Breast epithelium (tissue), 4 donors: ENCODE data around the gene DNMT3A. TPM values are rescaled to one million over a fixed set of nuclear protein-coding genes. Genes with fewer than 3 reads are reported as not detected.
"Not testable (repeated sequence)": the region's sequence is repeated elsewhere in the genome, so short reads cannot be mapped to it uniquely, and the experiment has no call there.

Source experiments
- DNase-seq, 2 donors: peaks; one replicate each; pipeline ENCODE4 v3.0.0-alpha.2; 2019; ENCODE audit warnings: low spot score in 2 of 2
- H3K27ac ChIP-seq, 2 donors: fragments of 200-600 bp; sonication (generic) in 1 of 2; one replicate each; pipeline ENCODE4 v1.5.1; 2016 to 2019; ENCODE audit warnings: mild to moderate bottlenecking in 1 of 2
- H3K27me3 ChIP-seq, 2 donors: fragments of 200-600 bp; sonication (generic) in 1 of 2; one replicate each; pipeline versions ENCODE4 v1.5.1 to v1.6.0; 2017 to 2019; ENCODE audit warnings: control low read depth in 1 of 2, mild to moderate bottlenecking in 1 of 2
- H3K36me3 ChIP-seq: fragments of 200-600 bp; one replicate; pipeline ENCODE4 v1.5.1; 2019
- H3K4me1 ChIP-seq, 2 donors: fragments of 200-600 bp; sonication (generic); one replicate each; pipeline ENCODE4 v1.5.1; 2016 to 2019; ENCODE audit warnings: control low read depth in 1 of 2
- H3K4me3 ChIP-seq, 3 donors: fragments of 200-600 bp; sonication (generic); 1 replicate in 2 of 3; 2 replicates in 1 of 3; pipeline ENCODE4 v1.5.1; 2016 to 2019; ENCODE audit warnings: mild to moderate bottlenecking in 3 of 3, moderate library complexity in 2 of 3
- H3K9me3 ChIP-seq, 2 donors: fragments of 200-600 bp; sonication (generic) in 1 of 2; one replicate each; pipeline ENCODE4 v1.5.1; 2016 to 2019; ENCODE audit warnings: control low read depth in 1 of 2
- POLR2A ChIP-seq: fragments of 450-650 bp; IDR thresholded peaks from one replicate; pipeline ENCODE4 v1.6.1; 2016; ENCODE audit warnings: antibody characterized with exemption, mild to moderate bottlenecking, moderate library complexity
- POLR2AphosphoS5 ChIP-seq, 3 donors: sonication (generic); formaldehyde crosslinking; IDR thresholded peaks; one replicate each; pipeline ENCODE4 v1.6.1; 2017; ENCODE audit warnings: antibody characterized with exemption in 3 of 3
- intact Hi-C: fragments of 100-400 bp; cut with DNase I; formaldehyde crosslinking; loops from one replicate; pipeline ENCODE4 v1.15.1; 2023; ENCODE audit warnings: low total_unique reads
- total RNA-seq, 3 donors: library from RNA; depleted of rRNA; stranded (reverse); fragments of >200 nt; gene quantifications; one replicate each; pipeline ENCODE4 v1.1.0, GENCODE V29; 2016
- TF ChIP-seq, protein P1 (sequence below), 3 donors: fragments of 450-650 bp; IDR thresholded peaks; one replicate each; pipeline ENCODE4 v1.5.1; 2016 to 2017; ENCODE audit warnings: antibody characterized with exemption in 3 of 3, mild to moderate bottlenecking in 3 of 3, moderate library complexity in 3 of 3

Gene DNMT3A
- total RNA-seq, 3 donors from 2014 or later: 8.2 to 21.7 (median 20.0) TPM

DNA sequence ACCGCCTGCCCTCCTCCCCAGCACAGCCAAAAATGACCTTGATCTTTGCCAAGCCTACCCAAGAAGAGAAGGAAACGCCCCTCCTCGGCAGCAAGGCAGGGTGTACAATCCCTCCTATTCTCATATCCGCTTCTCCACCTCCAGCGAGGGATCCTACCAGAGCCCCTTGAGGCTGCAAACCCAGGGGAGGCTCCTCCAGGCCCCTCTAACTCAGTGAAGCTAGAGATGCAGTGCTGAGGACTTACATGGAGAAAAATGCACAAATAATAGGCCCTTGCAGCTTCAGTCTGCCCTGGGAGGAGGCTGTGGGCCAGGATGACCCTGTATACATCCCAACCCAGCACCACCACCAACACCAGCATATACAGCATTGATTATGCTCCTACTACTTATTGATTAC is 126.5 kb downstream of the DNMT3A start:
- peak overlapping the region; percentile 71 to 77 for H3K27ac ChIP-seq
- H3K36me3 ChIP-seq: no peaks in the 10 kb centered on the region
- H3K9me3 ChIP-seq: no peaks in the 10 kb centered on the region
- intact Hi-C loops: no loop called here
- H3K4me1 ChIP-seq: no peaks in the 10 kb centered on the region
- no peak for DNase-seq
- TF ChIP-seq, protein P1, sequence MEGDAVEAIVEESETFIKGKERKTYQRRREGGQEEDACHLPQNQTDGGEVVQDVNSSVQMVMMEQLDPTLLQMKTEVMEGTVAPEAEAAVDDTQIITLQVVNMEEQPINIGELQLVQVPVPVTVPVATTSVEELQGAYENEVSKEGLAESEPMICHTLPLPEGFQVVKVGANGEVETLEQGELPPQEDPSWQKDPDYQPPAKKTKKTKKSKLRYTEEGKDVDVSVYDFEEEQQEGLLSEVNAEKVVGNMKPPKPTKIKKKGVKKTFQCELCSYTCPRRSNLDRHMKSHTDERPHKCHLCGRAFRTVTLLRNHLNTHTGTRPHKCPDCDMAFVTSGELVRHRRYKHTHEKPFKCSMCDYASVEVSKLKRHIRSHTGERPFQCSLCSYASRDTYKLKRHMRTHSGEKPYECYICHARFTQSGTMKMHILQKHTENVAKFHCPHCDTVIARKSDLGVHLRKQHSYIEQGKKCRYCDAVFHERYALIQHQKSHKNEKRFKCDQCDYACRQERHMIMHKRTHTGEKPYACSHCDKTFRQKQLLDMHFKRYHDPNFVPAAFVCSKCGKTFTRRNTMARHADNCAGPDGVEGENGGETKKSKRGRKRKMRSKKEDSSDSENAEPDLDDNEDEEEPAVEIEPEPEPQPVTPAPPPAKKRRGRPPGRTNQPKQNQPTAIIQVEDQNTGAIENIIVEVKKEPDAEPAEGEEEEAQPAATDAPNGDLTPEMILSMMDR (IDR thresholded peaks at IDR 0.05): no peak
- TF ChIP-seq POLR2AphosphoS5 (IDR thresholded peaks at IDR 0.05): no peak
- no peak for TF ChIP-seq POLR2A
- H3K27me3 ChIP-seq: no peaks in the 10 kb centered on the region
- H3K4me3 ChIP-seq: peak overlapping the region in 1 of 3 donors; percentile 73

DNA sequence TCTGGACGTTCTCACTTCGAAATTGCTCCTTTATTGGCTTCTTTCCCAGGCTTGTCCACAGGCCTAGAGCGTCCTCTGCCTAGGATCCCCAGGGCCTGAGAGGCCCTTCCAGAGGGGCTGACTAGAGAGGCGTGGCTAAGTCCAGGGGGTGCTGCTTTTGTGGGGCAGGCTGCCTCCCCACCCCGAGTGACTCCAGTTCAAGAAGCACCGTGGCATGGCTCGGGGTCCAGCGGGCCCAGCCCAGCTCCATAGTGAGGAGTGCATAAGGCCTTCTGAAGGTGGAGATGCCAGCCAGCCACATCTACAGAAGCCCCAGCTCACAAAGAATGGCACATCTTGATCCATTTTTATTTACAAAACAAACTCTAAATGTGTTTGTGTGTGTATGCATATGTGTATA is 128.5 kb downstream of the DNMT3A start:
- intact Hi-C loops: no loop called here
- Histone ChIP-seq H3K9me3 (no peaks in the 10 kb centered on the region), H3K4me3 (no peak overlapping the region), H3K27ac (no peak overlapping the region), H3K27me3 (no peaks in the 10 kb centered on the region), H3K36me3 (no peaks in the 10 kb centered on the region), H3K4me1 (no peaks in the 10 kb centered on the region)
- TF ChIP-seq POLR2A: no peak
- TF ChIP-seq, protein P1 (IDR thresholded peaks at IDR 0.05): no peak
- no peak for TF ChIP-seq POLR2AphosphoS5 (IDR thresholded peaks at IDR 0.05)
- DNase-seq: no peak

DNA sequence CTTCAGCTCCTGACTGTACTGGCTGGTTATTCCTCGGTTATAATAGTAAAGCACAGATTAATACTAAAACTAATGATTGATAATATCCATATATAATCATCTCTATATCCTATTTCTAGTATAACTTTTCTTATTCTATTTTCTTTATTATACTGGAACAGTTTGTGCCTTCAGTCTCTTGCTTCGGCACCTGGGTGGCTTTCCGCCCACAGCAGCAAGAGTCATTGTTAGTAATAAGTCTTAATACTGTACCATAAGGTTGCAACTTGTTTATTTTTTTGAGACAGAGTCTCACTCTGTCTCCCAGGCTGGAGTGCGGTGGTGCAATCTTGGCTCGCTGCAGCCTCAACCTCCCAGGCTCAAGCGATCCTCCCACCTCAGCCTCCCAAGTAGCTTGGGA is 130.8 kb downstream of the DNMT3A start:
- DNase-seq, intact Hi-C loops, H3K27me3 ChIP-seq, H3K4me1 ChIP-seq, H3K36me3 ChIP-seq, H3K9me3 ChIP-seq, H3K4me3 ChIP-seq, H3K27ac ChIP-seq: not testable (repeated sequence)

DNA sequence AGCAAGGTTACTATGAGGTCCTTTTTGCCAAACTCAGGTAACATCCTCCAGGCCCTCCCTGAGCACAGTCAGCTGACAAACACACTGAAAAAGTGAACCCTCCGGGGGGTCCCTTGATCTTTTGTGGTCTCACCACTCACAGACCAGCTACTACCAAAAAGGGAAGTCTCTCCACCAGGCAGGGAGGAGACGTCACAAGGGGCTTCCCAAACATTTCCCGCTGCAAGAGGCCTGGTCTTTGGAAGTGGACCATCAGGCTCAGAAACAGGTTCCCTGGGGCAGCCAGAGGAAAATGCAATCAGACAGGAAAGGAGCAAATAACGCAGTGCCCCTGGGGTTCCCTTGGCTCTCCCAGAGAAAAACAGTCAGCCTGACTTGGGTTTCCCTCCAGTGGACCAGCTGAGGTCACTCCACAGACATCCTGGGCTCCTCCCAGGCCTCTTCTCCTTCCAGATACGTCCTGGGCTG is 134.6 kb downstream of the DNMT3A start:
- no peak for DNase-seq
- H3K4me3 ChIP-seq: no peak overlapping the region
- TF ChIP-seq POLR2A (no peak), POLR2AphosphoS5 (IDR thresholded peaks at IDR 0.05) (no peak)
- TF ChIP-seq, protein P1 (IDR thresholded peaks at IDR 0.05): no peak
- intact Hi-C loops: no loop called here
- H3K27ac ChIP-seq: no peak overlapping the region
- H3K9me3 ChIP-seq: no peaks in the 10 kb centered on the region
- no peaks in the 10 kb centered on the region for H3K27me3 ChIP-seq
- H3K36me3 ChIP-seq: no peaks in the 10 kb centered on the region
- H3K4me1 ChIP-seq: no peaks in the 10 kb centered on the region

DNA sequence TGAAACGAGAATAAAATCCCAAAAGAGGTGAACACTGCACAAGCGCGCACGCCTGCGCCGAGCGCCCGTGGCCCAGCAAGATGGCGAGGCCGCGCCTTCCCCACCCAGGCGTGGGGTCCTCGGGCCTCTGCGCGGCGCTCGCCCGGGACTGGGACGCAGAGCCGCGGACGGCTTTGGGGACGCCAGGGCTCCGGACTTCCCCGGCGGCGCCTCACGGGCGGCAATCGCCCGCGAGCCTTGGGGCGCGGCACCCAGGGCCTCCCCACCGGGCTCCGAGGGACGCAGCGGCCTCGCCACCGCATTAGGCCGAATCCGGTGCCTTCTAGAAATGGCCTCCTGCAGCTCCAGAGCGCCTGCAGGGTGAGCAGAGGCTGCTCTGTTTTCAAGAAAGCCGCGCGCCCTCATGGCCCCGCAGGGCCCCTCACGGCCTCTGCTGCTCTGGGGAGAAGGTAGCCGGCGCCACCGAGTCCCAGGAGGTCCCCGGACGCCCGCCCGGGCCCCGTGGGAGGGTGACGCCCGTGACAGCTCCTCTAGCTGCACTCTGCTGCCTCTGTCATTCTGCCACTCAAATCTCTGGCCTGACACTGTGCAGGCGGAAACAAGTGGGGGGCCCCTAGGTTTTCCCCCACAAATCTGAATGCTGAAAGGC is 137.4 kb downstream of the DNMT3A start:
- peak overlapping the region; percentile 18 to 57 (median 37) for H3K4me3 ChIP-seq
- TF ChIP-seq, protein P1 (IDR thresholded peaks at IDR 0.05): no peak
- no peak for TF ChIP-seq POLR2AphosphoS5 (IDR thresholded peaks at IDR 0.05)
- no peak for TF ChIP-seq POLR2A
- H3K27me3 ChIP-seq: no peaks in the 10 kb centered on the region
- H3K27ac ChIP-seq: no peak overlapping the region
- no peak for DNase-seq
- H3K4me1 ChIP-seq: no peaks in the 10 kb centered on the region
- no peaks in the 10 kb centered on the region for H3K9me3 ChIP-seq
- intact Hi-C loops: no loop called here
- no peaks in the 10 kb centered on the region for H3K36me3 ChIP-seq

DNA sequence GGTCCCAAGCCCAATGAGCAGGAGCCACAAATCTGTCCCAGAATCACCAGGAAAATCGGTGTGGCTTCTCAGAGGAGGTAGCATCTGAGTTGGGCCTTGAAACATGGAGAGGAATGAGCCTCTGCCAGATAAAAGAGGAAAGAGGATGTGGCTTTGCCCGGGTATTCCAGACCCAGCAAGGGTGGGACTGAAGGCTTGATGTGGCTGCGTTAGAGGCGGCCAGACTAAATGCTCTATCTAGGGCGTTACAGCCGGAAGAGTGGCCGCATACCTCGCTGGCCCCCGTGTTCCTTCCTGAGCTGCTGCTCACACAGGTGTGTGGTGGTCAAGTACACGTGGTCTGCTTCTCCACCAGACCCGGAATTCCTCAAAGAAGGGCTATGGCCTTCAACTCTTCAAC is 139.4 kb downstream of the DNMT3A start:
- no peak for DNase-seq
- intact Hi-C loops: no loop called here

More for the DNA sequence above, 139.4 kb downstream of the DNMT3A start:
- TF ChIP-seq POLR2AphosphoS5 (IDR thresholded peaks at IDR 0.05): no peak
- Histone ChIP-seq H3K4me1 (no peaks in the 10 kb centered on the region), H3K27ac (no peak overlapping the region), H3K9me3 (no peaks in the 10 kb centered on the region), H3K27me3 (no peaks in the 10 kb centered on the region), H3K36me3 (no peaks in the 10 kb centered on the region), H3K4me3 (no peak overlapping the region)
